CD4-positive, alpha-beta T cell (primary cell): Measurements from ENCODE around the gene P2RX4. TPM values are rescaled to one million over a fixed set of nuclear protein-coding genes. Genes with fewer than 3 reads are reported as not detected.

Experiments used
- ATAC-seq: fragments of 200-7000 bp; cut with Tn5 transposase; one replicate; pipeline ENCODE4 v1.10.0; 2022; ENCODE audit warnings: mild to moderate bottlenecking; ENCODE audit not compliant: poor library complexity
- CTCF ChIA-PET: fragments of 350-600 bp; sonication (Branson Sonifier 250); formaldehyde crosslinking; loops from one replicate; lab custom pipeline; 2021; ENCODE audit warnings: antibody characterized with exemption, inconsistent platforms; lab: Charles Lee
- POLR2A ChIA-PET: fragments of 350-600 bp; sonication (Branson Sonifier 250); formaldehyde crosslinking; loops from one replicate; lab custom pipeline; 2021; ENCODE audit warnings: antibody characterized with exemption, inconsistent platforms; lab: Charles Lee
- DNase-seq, 14 experiments: peaks; one replicate each; pipeline ENCODE4 v3.0.0-alpha.2; 2013 to 2020; ENCODE audit warnings: mixed read lengths in 2 of 14
- H3K27ac ChIP-seq, 2 donors: one replicate each; pipeline versions ENCODE4 v1.5.1 to v1.7.0; 2013; ENCODE audit warnings: low read length in 2 of 2, low read depth in 1 of 2, mild to moderate bottlenecking in 1 of 2
- H3K27me3 ChIP-seq, 2 experiments: 1 replicate in 1 of 2; 2 replicates in 1 of 2; pipeline versions ENCODE4 v1.6.1 to v1.7.0; 2013; ENCODE audit warnings: low read length in 2 of 2, control low read depth in 1 of 2, mild to moderate bottlenecking in 1 of 2, moderate library complexity in 1 of 2; ENCODE audit not compliant: insufficient read depth in 2 of 2, control insufficient read depth in 1 of 2
- H3K36me3 ChIP-seq: one replicate; pipeline ENCODE4 v1.6.1; 2013; ENCODE audit warnings: low read length, control low read depth; ENCODE audit not compliant: insufficient read depth
- H3K4me1 ChIP-seq: one replicate; pipeline ENCODE4 v1.6.1; 2013; ENCODE audit warnings: low read length, control low read depth; ENCODE audit not compliant: insufficient read depth
- H3K4me3 ChIP-seq: one replicate; pipeline ENCODE4 v1.5.1; 2013; ENCODE audit warnings: mild to moderate bottlenecking, low read length, moderate library complexity
- H3K9me3 ChIP-seq, 2 experiments: 1 replicate in 1 of 2; 2 replicates in 1 of 2; pipeline versions ENCODE4 v1.6.1 to v1.7.0; 2013; ENCODE audit warnings: low read length in 2 of 2, mild to moderate bottlenecking in 2 of 2, control low read depth in 1 of 2, moderate library complexity in 1 of 2; ENCODE audit not compliant: control insufficient read depth in 1 of 2, insufficient read depth in 1 of 2
- H3K27ac Mint-ChIP-seq: one replicate; pipeline ENCODE4 v1.8.0; 2020; ENCODE audit warnings: mixed read lengths
- H3K27me3 Mint-ChIP-seq: one replicate; pipeline ENCODE4 v1.8.0; 2021; ENCODE audit warnings: mixed read lengths
- H3K36me3 Mint-ChIP-seq: one replicate; pipeline ENCODE4 v1.8.0; 2021; ENCODE audit warnings: low read depth, mixed read lengths
- H3K4me1 Mint-ChIP-seq: one replicate; pipeline ENCODE4 v1.8.0; 2021; ENCODE audit warnings: low read depth, mixed read lengths
- H3K4me3 Mint-ChIP-seq: one replicate; pipeline ENCODE4 v1.8.0; 2020; ENCODE audit warnings: mild to moderate bottlenecking, mixed read lengths
- H3K9me3 Mint-ChIP-seq: one replicate; pipeline ENCODE4 v1.8.0; 2020; ENCODE audit warnings: mixed read lengths
- intact Hi-C, 2 experiments: fragments of 100-400 bp; cut with DNase I in 1 of 2; cut with micrococcal nuclease in 1 of 2; formaldehyde crosslinking; loops; one replicate each; pipeline versions ENCODE4 v1.15.1 to v1.9.0; 2023 to 2025; cut with DNase I, micrococcal nuclease
- total RNA-seq, 174 experiments: library from RNA in 2 of 174; stranded (reverse) in 2 of 174; gene quantifications; one replicate each; pipeline ENCODE4 v1.2.3 and lab custom pipeline; 2021 to 2026
- TF ChIP-seq, protein P1 (sequence below): fragments of 200-600 bp; IDR thresholded peaks from one replicate; pipeline ENCODE4 v1.8.0; 2022; ENCODE audit warnings: antibody characterized with exemption, mild to moderate bottlenecking

Gene P2RX4
- total RNA-seq, 2 experiments from 2014 or later, result 36.2 to 37.4 TPM

DNA sequence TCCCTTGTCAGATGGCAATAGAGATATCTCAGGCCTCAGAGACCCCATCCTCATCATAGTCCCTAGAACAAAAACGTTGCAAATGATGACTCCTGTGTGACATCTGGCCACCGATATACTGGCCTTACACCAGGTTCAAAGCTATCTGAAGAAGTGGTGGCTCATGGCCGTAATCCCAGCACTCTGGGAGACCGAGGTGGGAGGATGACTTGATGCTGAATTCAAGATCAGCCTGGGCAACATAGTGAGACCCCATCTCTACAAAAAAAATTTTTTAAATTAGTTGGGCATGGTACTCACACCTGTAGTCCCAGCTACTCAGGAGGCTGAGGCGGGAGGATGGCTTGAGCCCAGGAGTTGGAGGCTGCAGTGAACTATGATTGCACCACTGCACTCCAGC lies 73.5 kb downstream of the P2RX4 start:
- Mint-ChIP-seq H3K4me3 (no peak overlapping the region), H3K4me1 (peaks cover 5% of the 10 kb centered on the region)

More for the DNA sequence above, 73.5 kb downstream of the P2RX4 start:
- TF ChIP-seq, protein P1, sequence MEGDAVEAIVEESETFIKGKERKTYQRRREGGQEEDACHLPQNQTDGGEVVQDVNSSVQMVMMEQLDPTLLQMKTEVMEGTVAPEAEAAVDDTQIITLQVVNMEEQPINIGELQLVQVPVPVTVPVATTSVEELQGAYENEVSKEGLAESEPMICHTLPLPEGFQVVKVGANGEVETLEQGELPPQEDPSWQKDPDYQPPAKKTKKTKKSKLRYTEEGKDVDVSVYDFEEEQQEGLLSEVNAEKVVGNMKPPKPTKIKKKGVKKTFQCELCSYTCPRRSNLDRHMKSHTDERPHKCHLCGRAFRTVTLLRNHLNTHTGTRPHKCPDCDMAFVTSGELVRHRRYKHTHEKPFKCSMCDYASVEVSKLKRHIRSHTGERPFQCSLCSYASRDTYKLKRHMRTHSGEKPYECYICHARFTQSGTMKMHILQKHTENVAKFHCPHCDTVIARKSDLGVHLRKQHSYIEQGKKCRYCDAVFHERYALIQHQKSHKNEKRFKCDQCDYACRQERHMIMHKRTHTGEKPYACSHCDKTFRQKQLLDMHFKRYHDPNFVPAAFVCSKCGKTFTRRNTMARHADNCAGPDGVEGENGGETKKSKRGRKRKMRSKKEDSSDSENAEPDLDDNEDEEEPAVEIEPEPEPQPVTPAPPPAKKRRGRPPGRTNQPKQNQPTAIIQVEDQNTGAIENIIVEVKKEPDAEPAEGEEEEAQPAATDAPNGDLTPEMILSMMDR, result no peak
- Mint-ChIP-seq H3K27me3 (no peaks in the 10 kb centered on the region), H3K36me3 (peaks cover 5% of the 10 kb centered on the region), H3K27ac (no peak overlapping the region), H3K9me3 (no peaks in the 10 kb centered on the region)
- H3K9me3 ChIP-seq, result no peaks in the 10 kb centered on the region
- no peak overlapping the region for H3K27ac ChIP-seq
- intact Hi-C loops, result no loop called here
- H3K36me3 ChIP-seq, result peaks cover 5% of the 10 kb centered on the region
- no peak for ATAC-seq
- ChIA-PET CTCF (no interaction called here), POLR2A (no interaction called here)
- H3K4me1 ChIP-seq, result peaks cover 5% of the 10 kb centered on the region
- no peaks in the 10 kb centered on the region for H3K27me3 ChIP-seq
- no peak overlapping the region for H3K4me3 ChIP-seq
- no peak for DNase-seq

Other genes with a start within 250 kb of the P2RX4 start
- not detected for gene HNF1A, start 231.6 kb upstream of the P2RX4 start, total RNA-seq
- 10 to 100 TPM; 14.4 to 15.8 TPM for gene C12orf43, start 193.6 kb upstream of the P2RX4 start, total RNA-seq
- 10 to 100 TPM; 33.0 to 34.7 TPM for gene OASL, start 170.9 kb upstream of the P2RX4 start, total RNA-seq
- 1 to 10 TPM; 4.6 to 4.8 TPM for gene P2RX7, start 77.3 kb upstream of the P2RX4 start, total RNA-seq
- gene CAMKK2, start 86.6 kb downstream of the P2RX4 start, total RNA-seq, result 1 to 10 TPM; 6.7 to 6.8 TPM
- gene ANAPC5, start 142.3 kb downstream of the P2RX4 start, total RNA-seq, result 10 to 100 TPM; 88.2 to 96.2 TPM
- gene RNF34, start 190.0 kb downstream of the P2RX4 start, total RNA-seq, result 10 to 100 TPM; 60.6 to 63.1 TPM